ENCODE measurements around the gene SLC12A8.

SLC12A8 gene

DNA sequence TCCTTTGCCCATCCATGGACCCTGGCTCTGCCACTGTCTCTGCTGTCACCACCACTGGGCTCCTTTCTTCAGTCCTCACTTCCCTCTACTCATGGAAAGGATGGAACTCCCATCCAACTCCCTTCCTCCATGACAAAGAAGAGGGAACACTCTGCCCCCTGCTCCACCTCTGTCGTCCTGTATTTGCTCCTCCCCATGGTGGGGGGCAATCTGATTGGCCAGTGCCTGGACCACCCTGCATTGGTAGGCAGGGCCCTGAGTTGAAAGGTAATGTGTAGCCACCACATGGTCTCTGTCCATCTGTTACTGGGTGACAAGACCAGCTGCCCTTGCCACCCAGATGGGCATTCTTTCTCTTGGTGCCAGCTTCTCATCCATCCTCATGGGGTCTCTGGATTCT, 136.1 kb downstream of the SLC12A8 start:
- DNase-seq = no peak

DNA sequence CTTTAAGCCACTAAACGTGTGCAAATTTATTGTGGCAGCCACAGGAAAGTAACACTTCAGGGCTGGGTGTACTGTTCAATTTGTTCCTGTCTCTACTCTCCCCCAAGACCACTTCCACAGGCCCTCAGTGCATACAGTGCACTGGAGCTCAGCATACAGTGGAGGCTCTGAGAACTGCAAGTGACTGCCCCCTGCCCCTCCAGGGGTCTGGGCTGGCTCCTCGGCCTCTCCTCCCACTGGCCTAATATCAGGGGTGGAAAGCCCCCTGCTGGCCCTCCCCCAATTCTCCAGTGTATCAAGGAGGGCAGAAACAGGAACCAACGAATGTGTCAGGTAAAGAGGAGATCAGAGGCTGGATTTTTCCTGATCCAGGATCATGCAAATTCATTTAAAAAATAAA, 136.8 kb downstream of the SLC12A8 start:
- no peak for DNase-seq

DNA sequence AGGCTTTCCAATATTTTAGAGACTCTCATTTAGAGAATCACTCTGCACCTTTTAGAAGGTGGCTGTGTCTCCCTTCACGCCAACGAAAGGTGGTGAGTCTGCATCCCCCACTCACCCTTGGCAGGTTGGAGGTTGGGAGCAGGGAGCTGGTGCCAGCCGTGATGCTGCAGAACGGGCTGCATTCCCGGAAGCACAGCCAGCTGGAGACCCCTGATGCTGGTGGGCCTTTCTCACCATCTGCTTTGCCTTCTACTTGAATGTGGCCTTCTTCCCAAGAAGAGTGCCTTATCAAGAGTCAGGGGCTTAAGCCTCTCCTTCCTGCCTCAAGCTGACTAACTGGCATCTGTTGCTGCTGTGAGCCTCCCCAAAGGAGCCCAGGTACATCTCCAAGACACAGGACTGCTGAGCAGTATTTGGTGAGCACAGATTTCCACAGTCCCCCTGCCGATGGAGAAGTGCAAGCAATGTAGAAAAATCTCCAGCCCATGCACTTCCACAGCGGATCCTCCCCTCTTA, 139.1 kb downstream of the SLC12A8 start:
- DNase-seq = no peak

- no peak for DNase-seq
Observed at GRCh38 chr3:125072749-125073389, 139.7 kb downstream of the SLC12A8 start.

GRCh38 chr3:125072301-125072700, 140.2 kb downstream of the SLC12A8 start:
- peak; percentile 88 for DNase-seq

GRCh38 chr3:125069968-125070745, 142.4 kb downstream of the SLC12A8 start:
- no peak for DNase-seq

DNA sequence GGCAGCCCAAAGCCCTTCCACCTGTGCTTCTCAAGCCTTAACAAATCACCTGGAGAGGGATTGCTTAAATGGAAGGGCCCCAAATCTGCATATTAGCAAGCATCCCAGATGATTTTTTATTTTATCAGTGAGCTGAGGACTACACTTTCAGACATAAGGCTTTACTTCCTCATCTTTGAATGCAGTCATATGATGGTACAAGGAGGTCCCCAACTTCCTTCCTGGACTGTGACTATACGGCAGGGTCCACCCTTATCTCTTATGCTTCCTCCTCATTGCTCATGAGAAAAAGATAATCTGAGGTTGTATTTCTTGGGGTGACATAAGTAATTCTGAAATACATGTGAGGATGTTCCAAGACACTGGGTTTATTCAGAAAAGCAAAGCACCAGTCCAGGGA, 143.1 kb downstream of the SLC12A8 start:
- DNase-seq = no peak

DNA sequence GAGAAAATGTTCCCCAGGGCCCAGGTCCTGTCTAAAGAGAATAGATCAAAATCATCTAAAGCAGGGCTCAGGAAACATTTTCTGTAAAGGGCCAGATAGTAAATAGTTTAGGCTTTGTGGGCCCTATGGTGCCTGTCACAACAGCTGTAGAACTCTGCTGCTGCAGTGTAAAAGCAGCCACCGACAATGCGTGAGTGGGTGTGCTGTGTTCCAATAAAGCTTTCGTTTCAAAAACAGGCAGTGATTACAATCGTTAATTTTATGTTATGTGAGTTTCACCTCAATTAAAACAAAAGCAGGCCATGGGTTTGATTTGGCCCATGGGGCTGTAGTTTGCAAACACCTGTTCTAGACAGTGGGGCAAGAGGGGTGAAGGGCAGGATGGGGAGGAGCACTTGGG, 144.3 kb downstream of the SLC12A8 start:
- DNase-seq = no peak

DNA sequence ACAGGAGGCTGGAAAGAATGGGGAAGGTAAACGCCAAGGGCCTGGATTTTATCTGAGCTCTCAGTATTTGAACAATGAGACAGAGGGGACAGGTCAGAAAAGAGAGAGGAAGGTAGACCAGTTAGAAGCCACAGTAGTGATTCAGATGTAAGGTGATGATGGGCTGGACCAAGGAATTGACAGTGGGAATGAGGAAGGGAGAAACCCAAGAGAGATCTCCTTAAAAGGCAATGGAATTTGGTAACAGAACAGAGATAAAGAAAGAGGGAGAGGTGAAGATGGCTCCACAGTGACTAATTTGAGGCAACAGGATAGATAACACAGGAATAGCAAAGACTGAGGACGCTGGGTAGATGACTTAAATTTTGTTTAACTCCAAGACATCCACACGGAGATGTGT, 145.3 kb downstream of the SLC12A8 start:
- DNase-seq = peak; percentile 81

DNA sequence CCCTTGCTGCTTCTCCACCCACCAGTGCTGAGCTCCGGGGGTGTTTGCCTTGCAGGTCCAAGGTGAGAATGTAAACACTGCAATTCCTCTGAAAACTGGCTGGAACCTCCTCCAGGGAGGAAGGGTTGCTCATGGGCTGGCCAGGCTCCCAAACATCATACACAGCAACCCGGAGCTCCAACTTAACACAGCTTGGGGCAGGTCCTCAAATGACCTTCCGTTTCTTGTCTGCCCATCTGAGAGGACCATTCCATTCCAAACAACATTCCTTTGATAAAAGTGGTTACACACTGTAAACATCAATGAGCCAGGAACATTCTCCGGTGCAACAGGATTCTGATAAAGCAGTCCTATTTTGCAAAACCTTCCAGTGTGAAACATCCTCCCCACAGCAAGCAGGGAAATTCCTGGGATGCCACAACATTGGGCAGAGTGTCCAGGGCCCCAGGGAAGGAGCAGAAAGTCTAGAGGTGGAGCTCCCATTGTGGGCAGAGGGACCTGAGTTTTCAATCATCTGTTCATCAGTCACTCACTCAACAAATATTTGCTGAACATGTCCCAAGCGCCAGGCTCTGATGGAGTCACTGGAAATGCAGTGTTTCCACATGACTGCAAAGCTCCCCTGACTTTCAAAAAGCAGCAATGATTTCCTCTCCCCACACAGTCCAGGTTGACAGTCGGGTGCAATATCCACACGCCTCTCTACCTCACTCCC, 149.5 kb downstream of the SLC12A8 start:
- DNase-seq = peak; percentile 97

DNA sequence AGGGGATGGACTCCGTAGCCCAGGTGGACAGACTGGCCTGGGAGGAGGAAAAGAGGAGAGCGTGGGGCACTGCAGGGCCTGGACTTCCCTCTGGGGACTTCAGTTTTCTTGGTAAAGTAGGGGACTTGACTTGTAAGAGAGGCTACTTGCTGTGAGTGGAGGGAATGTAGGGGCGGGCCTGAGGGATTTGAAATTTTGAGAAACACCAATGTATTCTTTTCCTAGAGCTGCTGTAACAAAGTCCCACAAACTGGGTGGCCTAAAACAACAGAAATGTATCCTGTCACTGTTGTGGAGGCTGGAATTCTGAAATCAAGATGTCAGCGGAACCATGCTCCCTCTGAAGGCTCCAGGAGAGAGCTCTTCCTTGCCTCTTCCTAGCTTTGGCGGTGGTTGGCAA, 150.9 kb downstream of the SLC12A8 start:
- no peak for DNase-seq

DNA sequence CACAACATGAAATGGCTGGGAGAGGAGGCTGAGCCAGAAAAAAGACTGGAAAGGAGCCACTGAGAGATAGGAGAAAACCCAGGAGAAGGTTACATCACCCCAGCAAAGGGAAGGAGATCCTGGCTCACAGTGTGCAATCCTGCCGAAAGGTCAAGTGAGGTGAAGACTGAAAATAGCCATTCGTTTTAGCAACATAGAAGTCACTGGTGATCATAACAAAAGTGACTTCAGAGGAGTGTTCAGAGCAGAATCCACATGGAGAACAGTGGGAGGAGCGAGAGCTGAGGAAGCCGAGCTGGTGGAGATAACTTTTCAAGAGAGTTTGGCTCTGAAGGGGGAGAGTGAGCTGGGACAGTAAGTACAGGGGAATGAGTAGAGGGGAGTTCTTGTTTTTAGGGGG, 151.4 kb downstream of the SLC12A8 start:
- DNase-seq = peak; percentile 78

- DNase-seq = no peak
Observed at GRCh38 chr3:125059488-125060245, 152.9 kb downstream of the SLC12A8 start.

- DNase-seq = no peak
Observed at GRCh38 chr3:125058959-125059358, 153.6 kb downstream of the SLC12A8 start.

- no peak for DNase-seq
Observed at GRCh38 chr3:125058529-125058928, 154.0 kb downstream of the SLC12A8 start.

DNA sequence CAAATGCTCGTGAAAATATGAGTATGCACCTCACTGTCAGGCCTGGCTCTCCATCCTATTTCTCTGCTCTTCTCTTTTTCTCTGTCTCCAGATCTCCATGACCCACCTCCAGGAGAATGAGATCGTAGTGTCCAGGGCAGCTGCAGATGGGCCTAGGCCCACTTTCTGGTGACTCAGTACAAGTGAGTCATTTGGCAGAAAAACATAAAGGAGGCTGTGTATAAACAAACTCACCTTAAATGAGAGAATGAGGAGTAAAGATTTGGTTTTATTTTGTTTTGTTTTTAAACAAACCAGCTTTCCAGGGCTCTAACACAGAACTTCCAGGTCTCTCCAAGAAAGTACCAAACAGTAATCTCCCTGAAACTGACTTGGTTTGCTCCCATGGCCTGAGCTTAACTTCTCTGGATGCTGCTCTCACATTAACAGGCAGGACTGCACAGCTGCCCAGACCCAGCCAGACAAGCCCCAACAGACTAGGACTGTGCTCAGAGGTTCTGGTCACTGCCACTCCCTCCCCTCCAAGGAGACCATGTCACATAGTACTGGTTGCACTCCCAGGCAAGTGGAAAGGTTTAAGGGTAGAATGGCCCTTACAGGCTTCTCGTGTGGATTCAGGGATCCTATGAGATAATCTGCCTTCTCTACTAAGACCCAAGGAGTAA, 155.2 kb downstream of the SLC12A8 start:
- DNase-seq = peak; percentile 77

- peak; percentile 92 for DNase-seq
Observed at GRCh38 chr3:125055913-125056745, 156.4 kb downstream of the SLC12A8 start, which contains the start of gene HEG1. Gene HEG1 (minus strand): TSS chr3:125055997. CDS start chr3:125055890, 107 bp downstream.

DNA sequence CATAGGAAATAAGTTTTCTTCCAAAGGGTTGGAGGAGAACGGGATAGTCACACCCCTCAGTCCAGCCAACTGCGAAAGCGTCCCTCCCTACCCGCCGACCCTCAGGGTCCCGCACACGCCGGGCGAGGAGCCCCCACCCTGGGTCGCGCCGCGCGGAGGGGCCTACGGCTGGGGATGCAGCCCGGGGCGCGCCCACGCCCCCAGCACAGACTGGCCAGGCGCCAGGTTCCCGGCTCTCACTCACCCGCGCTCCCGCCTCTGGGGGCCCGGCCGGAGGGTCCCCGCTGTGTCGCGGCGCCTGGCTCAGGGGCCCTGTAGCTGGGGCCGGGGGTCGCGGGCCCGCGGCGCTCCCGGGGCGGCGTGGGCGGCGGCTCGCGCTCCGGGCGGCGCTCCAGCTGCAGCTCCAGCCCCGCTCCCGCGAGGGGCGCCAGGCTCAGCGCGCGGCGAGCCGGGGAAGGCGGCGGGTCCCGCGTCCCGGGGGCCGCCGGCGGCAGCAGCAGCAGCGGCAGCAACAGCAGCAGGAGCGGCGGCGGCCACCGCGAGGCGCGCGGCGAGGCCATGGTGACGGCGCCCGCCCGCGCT, 157.1 kb downstream of the SLC12A8 start:
- DNase-seq = no peak

GRCh38 chr3:125054449-125055329, 157.9 kb downstream of the SLC12A8 start:
- peak; percentile 71 for DNase-seq

DNA sequence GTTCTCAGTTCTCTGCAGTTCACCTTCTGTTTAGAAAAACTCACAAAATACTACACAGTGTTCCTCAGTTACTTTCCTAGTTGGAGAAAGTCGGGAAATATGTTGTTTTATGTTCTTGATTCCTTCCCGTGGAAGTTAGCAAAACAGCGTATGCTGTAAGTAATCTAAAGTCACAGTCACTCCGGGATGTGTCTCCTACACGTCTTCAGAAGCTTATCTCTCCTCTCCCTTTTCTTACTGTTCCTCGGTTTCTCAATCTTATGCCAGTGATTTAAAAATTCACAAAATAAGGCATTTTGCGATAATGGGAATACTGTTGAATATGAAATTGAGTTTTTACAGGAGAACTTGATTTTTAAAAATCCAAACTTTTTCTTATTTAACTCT, 158.5 kb downstream of the SLC12A8 start:
- no peak for DNase-seq

Measured in fibroblast of skin of back (primary cell).